Fibroblast of lung (primary cell): ENCODE results near the gene TNPO3. TPM values are rescaled to one million over a fixed set of nuclear protein-coding genes. Genes with fewer than 3 reads are reported as not detected.

Source experiments
- DNase-seq, 2 donors: peaks; one replicate each; pipeline versions ENCODE4 v3.0.0 to v3.0.0-alpha.2; 2010; ENCODE audit warnings: low read depth in 2 of 2
- H2AFZ ChIP-seq: 2 replicates; pipeline ENCODE4 v1.5.1; 2012; ENCODE audit warnings: low read length, control low read depth, inconsistent platforms
- H3K27ac ChIP-seq: 2 replicates; pipeline ENCODE4 v1.5.1; 2011; ENCODE audit warnings: low read length, control low read depth; ENCODE audit not compliant: insufficient read depth
- H3K27me3 ChIP-seq: 2 replicates; pipeline ENCODE4 v1.5.1; 2011; ENCODE audit warnings: mild to moderate bottlenecking, low read length; ENCODE audit not compliant: control insufficient read depth, insufficient read depth
- H3K36me3 ChIP-seq: 2 replicates; pipeline ENCODE4 v1.5.1; 2011; ENCODE audit warnings: low read length; ENCODE audit not compliant: control insufficient read depth, insufficient read depth
- H3K4me1 ChIP-seq: 2 replicates; pipeline ENCODE4 v1.5.1; 2011; ENCODE audit warnings: low read length; ENCODE audit not compliant: control insufficient read depth, insufficient read depth; ENCODE audit errors: extremely low read depth
- H3K4me2 ChIP-seq: 2 replicates; pipeline ENCODE4 v1.5.1; 2011; ENCODE audit warnings: low read length, control low read depth; ENCODE audit not compliant: insufficient read depth; ENCODE audit errors: extremely low read depth
- H3K4me3 ChIP-seq, 4 experiments: fragments of 200-600 bp in 1 of 4; sonication (generic) in 1 of 4; replicated peaks in 1 of 4; 2 replicates each; pipeline ENCODE4 v1.5.1; 2011 to 2016; ENCODE audit warnings: low read length in 4 of 4, low read depth in 3 of 4, mild to moderate bottlenecking in 3 of 4, control low read depth in 2 of 4, inconsistent platforms in 1 of 4, mixed read lengths in 1 of 4; ENCODE audit not compliant: insufficient read depth in 1 of 4; ENCODE audit errors: control extremely low read depth in 1 of 4
- H3K79me2 ChIP-seq: 2 replicates; pipeline ENCODE4 v1.5.1; 2012; ENCODE audit warnings: mild to moderate bottlenecking, low read length, inconsistent platforms; ENCODE audit not compliant: control insufficient read depth, insufficient read depth
- H3K9ac ChIP-seq: 2 replicates; pipeline ENCODE4 v1.5.1; 2011; ENCODE audit warnings: mild to moderate bottlenecking, low read length, control low read depth; ENCODE audit not compliant: insufficient read depth
- H3K9me3 ChIP-seq: 2 replicates; pipeline ENCODE4 v1.5.1; 2012; ENCODE audit warnings: low read depth, low read length; ENCODE audit not compliant: control insufficient read depth, insufficient read depth
- H4K20me1 ChIP-seq: 2 replicates; pipeline ENCODE4 v1.5.1; 2011; ENCODE audit warnings: low read length; ENCODE audit not compliant: control insufficient read depth, insufficient read depth; ENCODE audit errors: extremely low read depth
- EZH2 ChIP-seq: IDR thresholded peaks from 2 replicates; pipeline ENCODE4 v1.5.1; 2012; ENCODE audit warnings: low read length, control low read depth, mild to moderate bottlenecking; ENCODE audit errors: missing control alignments
- polyA plus RNA-seq, 2 donors: library from polyadenylated mRNA; depleted of rRNA in 1 of 2; stranded (reverse) in 1 of 2; unstranded in 1 of 2; fragments of >200 nt; gene quantifications; 2 replicates each; pipeline ENCODE4 v1.2.1, GENCODE V29; 2011 to 2012; ENCODE audit warnings: missing spikeins in 1 of 2
- total RNA-seq: library from RNA; depleted of rRNA; stranded (reverse); fragments of >200 nt; gene quantifications from 2 replicates; pipeline ENCODE4 v1.2.1, GENCODE V29; 2014
- TF ChIP-seq, protein P1 (sequence below), 2 donors: IDR thresholded peaks in 1 of 2; conservative IDR thresholded peaks in 1 of 2; 1 replicate in 1 of 2; 2 replicates in 1 of 2; pipeline ENCODE4 v1.5.1; 2011 to 2012; ENCODE audit warnings: low read length in 2 of 2, control low read depth in 1 of 2, inconsistent platforms in 1 of 2, low read depth in 1 of 2, mild to moderate bottlenecking in 1 of 2

Gene TNPO3
- total and polyA plus RNA-seq, 2 donors (not counting 1 experiment from before 2014, with no cell fraction given) = 39.1 to 73.5 TPM

DNA sequence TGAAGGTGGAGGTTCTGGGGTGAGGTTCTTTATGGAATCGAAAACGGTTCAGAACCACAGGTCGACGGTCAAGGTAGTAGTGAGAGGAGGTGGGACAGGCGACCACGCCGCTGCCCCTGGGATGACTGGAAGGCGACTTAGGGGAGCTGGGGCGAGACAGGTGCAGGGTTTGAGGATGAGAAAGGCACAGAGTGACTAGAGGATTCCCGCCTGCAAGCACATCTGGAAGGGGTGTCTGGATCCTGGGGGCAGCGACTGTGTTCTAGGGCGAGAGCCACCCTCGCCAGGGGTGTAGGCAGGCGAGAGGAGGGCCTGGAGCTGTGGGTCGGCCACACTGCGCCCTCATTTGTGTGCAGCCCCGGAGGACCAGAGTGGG, 117.7 kb downstream of the TNPO3 start:
- Histone ChIP-seq H3K36me3 (no peaks in the 10 kb centered on the region), H3K79me2 (no peaks in the 10 kb centered on the region), H3K9ac (no peak overlapping the region), H3K27me3 (peaks cover 36% of the 10 kb centered on the region), H2AFZ (no peak overlapping the region), H3K9me3 (no peaks in the 10 kb centered on the region), H3K4me2 (no peak overlapping the region), H4K20me1 (no peaks in the 10 kb centered on the region), H3K4me1 (no peaks in the 10 kb centered on the region), H3K4me3 (no peak overlapping the region), H3K27ac (no peak overlapping the region)
- DNase-seq = no peak
- TF ChIP-seq, protein P1, sequence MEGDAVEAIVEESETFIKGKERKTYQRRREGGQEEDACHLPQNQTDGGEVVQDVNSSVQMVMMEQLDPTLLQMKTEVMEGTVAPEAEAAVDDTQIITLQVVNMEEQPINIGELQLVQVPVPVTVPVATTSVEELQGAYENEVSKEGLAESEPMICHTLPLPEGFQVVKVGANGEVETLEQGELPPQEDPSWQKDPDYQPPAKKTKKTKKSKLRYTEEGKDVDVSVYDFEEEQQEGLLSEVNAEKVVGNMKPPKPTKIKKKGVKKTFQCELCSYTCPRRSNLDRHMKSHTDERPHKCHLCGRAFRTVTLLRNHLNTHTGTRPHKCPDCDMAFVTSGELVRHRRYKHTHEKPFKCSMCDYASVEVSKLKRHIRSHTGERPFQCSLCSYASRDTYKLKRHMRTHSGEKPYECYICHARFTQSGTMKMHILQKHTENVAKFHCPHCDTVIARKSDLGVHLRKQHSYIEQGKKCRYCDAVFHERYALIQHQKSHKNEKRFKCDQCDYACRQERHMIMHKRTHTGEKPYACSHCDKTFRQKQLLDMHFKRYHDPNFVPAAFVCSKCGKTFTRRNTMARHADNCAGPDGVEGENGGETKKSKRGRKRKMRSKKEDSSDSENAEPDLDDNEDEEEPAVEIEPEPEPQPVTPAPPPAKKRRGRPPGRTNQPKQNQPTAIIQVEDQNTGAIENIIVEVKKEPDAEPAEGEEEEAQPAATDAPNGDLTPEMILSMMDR (conservative IDR thresholded peaks at IDR 0.05 in 1 of 2, IDR thresholded peaks at IDR 0.05 in 1 of 2; ENCODE audit: low read depth in 1 of 2, low read length in 2 of 2) = no peak
- TF ChIP-seq EZH2 = no peak

DNA sequence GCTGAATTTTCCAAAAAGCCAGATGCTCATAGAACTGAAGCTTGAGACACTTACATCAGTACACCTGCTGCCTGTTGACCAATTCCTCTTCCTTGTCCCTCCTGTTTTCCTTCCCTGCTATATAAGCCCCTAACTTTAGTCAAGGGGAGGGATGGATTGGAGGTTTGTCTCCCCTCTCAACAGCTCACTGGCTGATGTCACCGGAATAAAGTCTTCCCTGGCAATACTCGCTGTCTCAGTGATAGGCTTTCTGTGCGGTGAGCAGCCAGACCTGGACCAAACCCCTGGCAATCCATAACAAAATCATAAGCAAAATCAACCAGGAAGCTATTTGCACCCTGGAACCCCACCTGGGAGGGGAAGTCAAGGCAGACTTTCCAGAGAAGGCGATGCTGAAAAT, 118.1 kb downstream of the TNPO3 start:
- no peaks in the 10 kb centered on the region for H3K9me3 ChIP-seq
- H3K36me3 ChIP-seq = no peaks in the 10 kb centered on the region
- no peak overlapping the region for H2AFZ ChIP-seq
- no peak overlapping the region for H3K9ac ChIP-seq
- H3K4me2 ChIP-seq = no peak overlapping the region
- H3K4me3 ChIP-seq = no peak overlapping the region
- H3K27me3 ChIP-seq = peaks cover 36% of the 10 kb centered on the region
- H3K79me2 ChIP-seq = no peaks in the 10 kb centered on the region
- H3K4me1 ChIP-seq = no peaks in the 10 kb centered on the region
- no peak for DNase-seq
- H4K20me1 ChIP-seq = no peaks in the 10 kb centered on the region
- TF ChIP-seq, protein P1 (conservative IDR thresholded peaks at IDR 0.05 in 1 of 2, IDR thresholded peaks at IDR 0.05 in 1 of 2; ENCODE audit: low read depth in 1 of 2, low read length in 2 of 2) = no peak
- H3K27ac ChIP-seq = no peak overlapping the region

DNA sequence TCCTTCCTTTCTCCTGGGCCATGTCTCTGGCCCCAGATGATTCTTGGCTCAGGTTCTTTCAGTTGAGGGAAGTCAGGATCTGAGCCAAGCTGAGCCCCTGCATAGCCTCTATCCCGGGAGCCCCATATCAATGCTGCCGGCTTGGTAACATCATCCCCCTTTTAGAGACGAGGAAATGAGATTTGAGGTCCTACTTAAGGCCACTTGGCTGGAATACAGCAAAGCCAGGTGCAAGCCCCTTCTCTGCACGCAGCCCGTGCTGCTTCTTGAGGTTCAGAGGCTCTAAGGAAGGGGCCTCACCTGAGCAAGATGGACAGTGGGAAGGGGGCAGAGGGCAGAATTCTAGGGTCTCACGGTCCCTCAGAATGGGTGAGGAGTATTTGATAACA, 119.6 kb downstream of the TNPO3 start:
- H4K20me1 ChIP-seq = no peaks in the 10 kb centered on the region
- TF ChIP-seq, protein P1 (conservative IDR thresholded peaks at IDR 0.05 in 1 of 2, IDR thresholded peaks at IDR 0.05 in 1 of 2; ENCODE audit: low read depth in 1 of 2, low read length in 2 of 2) = no peak
- no peak for TF ChIP-seq EZH2
- H3K9me3 ChIP-seq = no peaks in the 10 kb centered on the region
- peaks cover 36% of the 10 kb centered on the region for H3K27me3 ChIP-seq
- no peak overlapping the region for H3K4me2 ChIP-seq
- no peak overlapping the region for H3K9ac ChIP-seq
- no peak overlapping the region for H2AFZ ChIP-seq
- no peaks in the 10 kb centered on the region for H3K36me3 ChIP-seq
- H3K4me1 ChIP-seq = no peaks in the 10 kb centered on the region
- H3K4me3 ChIP-seq = no peak overlapping the region
- no peaks in the 10 kb centered on the region for H3K79me2 ChIP-seq
- no peak for DNase-seq
- H3K27ac ChIP-seq = no peak overlapping the region
